SK-N-SH treated with all-trans-retinoic acid at 6 μM for 48 hours (cell line): ENCODE data around the gene RINL.

Source experiments
- ATAC-seq: fragments of 200-7000 bp; cut with Tn5 transposase; 3 replicates; pipeline ENCODE4 v1.9.1; 2020; ENCODE audit warnings: mild to moderate bottlenecking, moderate library complexity
- ARNTL ChIP-seq: fragments of 450-650 bp; formaldehyde crosslinking; IDR thresholded peaks from 2 replicates; pipeline ENCODE4 v1.5.0; 2020; ENCODE audit warnings: low read depth, mild to moderate bottlenecking, moderate library complexity, borderline replicate concordance
- BACH2 ChIP-seq: fragments of 250-450 bp; sonication (Bioruptor Pico); IDR thresholded peaks from 2 replicates; pipeline ENCODE4 v1.9.0; 2021; ENCODE audit warnings: mild to moderate bottlenecking, borderline replicate concordance
- CREB5 ChIP-seq: fragments of 250-450 bp; sonication (Bioruptor Pico); IDR thresholded peaks from 2 replicates; pipeline ENCODE4 v1.5.1; 2020; ENCODE audit warnings: low read depth, mild to moderate bottlenecking, moderate library complexity
- CSDC2 ChIP-seq: fragments of 250-450 bp; sonication (Bioruptor Pico); IDR thresholded peaks from 2 replicates; pipeline ENCODE4 v1.5.0; 2020; ENCODE audit warnings: mild to moderate bottlenecking, moderate library complexity
- ESRRG ChIP-seq: fragments of 250-450 bp; sonication (Bioruptor Pico); IDR thresholded peaks from 2 replicates; pipeline ENCODE4 v1.6.1; 2021; ENCODE audit warnings: mild to moderate bottlenecking
- ISL1 ChIP-seq: fragments of 250-450 bp; sonication (Bioruptor Pico); IDR thresholded peaks from 2 replicates; pipeline ENCODE4 v2.1.2; 2022; ENCODE audit warnings: mild to moderate bottlenecking, moderate library complexity
- OSR1 ChIP-seq: fragments of 250-450 bp; sonication (Bioruptor Pico); IDR thresholded peaks from 2 replicates; pipeline ENCODE4 v1.8.0; 2022; ENCODE audit warnings: moderate library complexity, mild to moderate bottlenecking, inconsistent platforms
- PATZ1 ChIP-seq: fragments of 250-450 bp; sonication (Bioruptor Pico); IDR thresholded peaks from 2 replicates; pipeline ENCODE4 v1.8.0; 2020; ENCODE audit warnings: mild to moderate bottlenecking, moderate library complexity, borderline replicate concordance
- PPARA ChIP-seq: fragments of 250-450 bp; sonication (Bioruptor Pico); IDR thresholded peaks from 2 replicates; pipeline ENCODE4 v1.5.0; 2020; ENCODE audit warnings: mild to moderate bottlenecking, borderline replicate concordance
- RARB ChIP-seq: fragments of 250-450 bp; sonication (Bioruptor Pico); IDR thresholded peaks from 2 replicates; pipeline ENCODE4 v1.8.0; 2021; ENCODE audit warnings: mild to moderate bottlenecking, moderate library complexity
- TCF4 ChIP-seq: fragments of 250-450 bp; sonication (Bioruptor Pico); IDR thresholded peaks from 2 replicates; pipeline ENCODE4 v1.8.0; 2021; ENCODE audit warnings: mild to moderate bottlenecking, moderate library complexity, borderline replicate concordance
- TOX ChIP-seq: fragments of 250-450 bp; sonication (Bioruptor Pico); IDR thresholded peaks from 2 replicates; pipeline ENCODE4 v1.8.0; 2021; ENCODE audit warnings: mild to moderate bottlenecking, moderate library complexity, borderline replicate concordance
- TSHZ2 ChIP-seq: fragments of 250-450 bp; sonication (Bioruptor Pico); IDR thresholded peaks from 2 replicates; pipeline ENCODE4 v1.5.0; 2020; ENCODE audit warnings: mild to moderate bottlenecking, moderate library complexity
- ZC3H10 ChIP-seq: fragments of 250-450 bp; sonication (Bioruptor Pico); IDR thresholded peaks from 2 replicates; pipeline ENCODE4 v1.5.1; 2021; ENCODE audit warnings: mild to moderate bottlenecking, moderate library complexity
- ZFP3 ChIP-seq: fragments of 250-450 bp; sonication (Bioruptor Pico); IDR thresholded peaks from 2 replicates; pipeline ENCODE4 v1.5.0; 2020; ENCODE audit warnings: mild to moderate bottlenecking, moderate library complexity
- ZFP30 ChIP-seq: fragments of 450-650 bp; formaldehyde crosslinking; IDR thresholded peaks from 2 replicates; pipeline ENCODE4 v1.5.0; 2022; ENCODE audit warnings: mild to moderate bottlenecking, moderate library complexity
- ZNF565 ChIP-seq: fragments of 450-650 bp; formaldehyde crosslinking; conservative IDR thresholded peaks from 2 replicates; pipeline ENCODE4 v1.5.0; 2020; ENCODE audit warnings: low read depth, mild to moderate bottlenecking, moderate library complexity
- ZNF8 ChIP-seq: fragments of 450-650 bp; formaldehyde crosslinking; IDR thresholded peaks from 2 replicates; pipeline ENCODE4 v1.5.0; 2020; ENCODE audit warnings: mild to moderate bottlenecking, moderate library complexity
- TF ChIP-seq, protein P1 (sequence below): fragments of 250-450 bp; sonication (Bioruptor Pico); IDR thresholded peaks from 2 replicates; pipeline ENCODE4 v1.8.0; 2021; ENCODE audit warnings: low read depth, mild to moderate bottlenecking, moderate library complexity, borderline replicate concordance
- TF ChIP-seq, protein P2 (sequence below): fragments of 250-450 bp; sonication (Bioruptor Pico); IDR thresholded peaks from 2 replicates; pipeline ENCODE4 v1.5.1; 2021; ENCODE audit warnings: mild to moderate bottlenecking, moderate library complexity

Gene RINL

GRCh38 chr19:38843175-38843758, 34.8 kb downstream of the RINL start:
- TF ChIP-seq ZC3H10 (no peak), ARNTL (CRISPR knock-in tag) (no peak), CSDC2 (CRISPR knock-in tag) (no peak), OSR1 (CRISPR knock-in tag) (no peak)
- no peak for ATAC-seq

DNA sequence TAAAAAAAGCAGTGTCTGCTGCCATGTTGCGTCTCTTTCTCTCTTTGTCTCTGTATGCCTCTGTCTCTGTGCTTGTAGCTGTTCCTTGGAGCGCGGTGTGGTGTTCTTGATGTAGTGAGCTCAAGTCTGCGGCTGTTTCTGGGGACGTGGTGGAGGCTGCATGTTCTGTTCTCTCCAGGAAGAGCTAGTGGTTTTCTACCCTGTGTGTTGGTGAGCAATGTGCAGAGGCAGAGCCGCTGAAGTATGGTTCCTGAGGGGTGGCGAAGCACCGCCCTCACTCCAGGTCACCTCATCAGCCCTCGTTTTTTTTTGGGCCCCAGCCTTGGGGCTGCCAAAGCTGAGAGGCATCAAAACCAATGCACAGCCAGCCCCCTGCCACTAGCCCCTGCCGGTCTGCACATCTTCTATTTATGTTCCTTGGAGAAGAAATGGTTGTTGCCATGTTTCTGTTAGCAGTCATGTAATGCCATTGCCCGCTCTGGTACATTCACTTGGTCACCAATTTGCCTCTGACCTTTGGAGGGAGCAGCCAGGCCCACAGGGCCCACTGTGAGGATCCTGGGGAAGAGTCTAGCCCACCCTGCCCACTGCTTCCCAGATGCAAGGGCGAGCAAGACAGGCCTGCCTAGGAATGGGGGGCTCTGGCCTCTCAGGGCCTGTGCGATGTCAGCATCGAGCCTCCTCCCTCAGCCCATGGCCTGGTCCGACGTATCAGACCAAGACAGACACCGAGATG, 35.5 kb downstream of the RINL start:
- ATAC-seq = no peak
- TF ChIP-seq ZNF565 (CRISPR knock-in tag) (no peak), OSR1 (CRISPR knock-in tag) (no peak), PPARA (CRISPR knock-in tag) (no peak), ZFP30 (no peak), TCF4 (CRISPR knock-in tag) (no peak), ESRRG (CRISPR knock-in tag) (no peak), BACH2 (CRISPR knock-in tag) (no peak), ZC3H10 (no peak), TOX (no peak), CREB5 (CRISPR knock-in tag) (no peak)
- TF ChIP-seq, protein P1, sequence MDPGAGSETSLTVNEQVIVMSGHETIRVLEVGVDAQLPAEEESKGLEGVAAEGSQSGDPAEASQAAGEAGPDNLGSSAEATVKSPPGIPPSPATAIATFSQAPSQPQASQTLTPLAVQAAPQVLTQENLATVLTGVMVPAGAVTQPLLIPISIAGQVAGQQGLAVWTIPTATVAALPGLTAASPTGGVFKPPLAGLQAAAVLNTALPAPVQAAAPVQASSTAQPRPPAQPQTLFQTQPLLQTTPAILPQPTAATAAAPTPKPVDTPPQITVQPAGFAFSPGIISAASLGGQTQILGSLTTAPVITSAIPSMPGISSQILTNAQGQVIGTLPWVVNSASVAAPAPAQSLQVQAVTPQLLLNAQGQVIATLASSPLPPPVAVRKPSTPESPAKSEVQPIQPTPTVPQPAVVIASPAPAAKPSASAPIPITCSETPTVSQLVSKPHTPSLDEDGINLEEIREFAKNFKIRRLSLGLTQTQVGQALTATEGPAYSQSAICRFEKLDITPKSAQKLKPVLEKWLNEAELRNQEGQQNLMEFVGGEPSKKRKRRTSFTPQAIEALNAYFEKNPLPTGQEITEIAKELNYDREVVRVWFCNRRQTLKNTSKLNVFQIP (CRISPR knock-in tag) = no peak

DNA sequence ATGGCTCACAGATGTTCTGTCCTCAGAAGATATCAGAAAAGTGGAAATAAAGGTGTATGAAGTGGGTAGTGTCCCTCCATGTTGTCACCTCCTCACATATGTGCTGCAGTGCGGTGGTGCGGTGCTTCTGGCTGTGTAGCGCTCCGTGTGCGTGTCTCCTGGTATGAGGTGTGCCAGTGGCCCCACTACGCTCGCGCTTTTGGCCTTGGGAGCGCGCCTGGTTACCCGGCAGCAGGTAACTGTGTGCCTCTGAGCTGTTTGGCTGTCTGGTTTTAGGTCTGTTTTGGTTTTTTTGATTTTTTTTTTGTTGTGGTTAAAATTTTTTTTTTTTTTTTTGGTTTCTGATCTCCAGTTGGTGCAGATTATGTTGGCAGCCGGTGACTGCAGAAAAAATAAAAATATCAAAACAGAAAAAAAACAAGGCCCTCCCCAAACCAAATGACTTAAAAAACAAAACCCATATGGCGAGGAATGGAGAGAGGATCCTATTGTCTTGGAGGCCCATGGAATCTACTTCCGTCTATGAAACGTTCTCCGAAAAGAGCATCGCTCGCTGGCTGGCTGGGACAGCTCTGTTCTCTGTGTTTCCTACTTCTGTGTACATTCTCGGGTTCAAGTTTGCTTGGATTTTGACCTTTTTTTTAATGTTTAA, 36.2 kb downstream of the RINL start:
- TF ChIP-seq PATZ1 (CRISPR knock-in tag) (no peak), TSHZ2 (no peak), CREB5 (CRISPR knock-in tag) (no peak), TCF4 (CRISPR knock-in tag) (no peak), CSDC2 (CRISPR knock-in tag) (no peak), ZNF565 (CRISPR knock-in tag) (no peak), ESRRG (CRISPR knock-in tag) (no peak), TOX (no peak), ISL1 (CRISPR knock-in tag) (no peak), OSR1 (CRISPR knock-in tag) (no peak), RARB (CRISPR knock-in tag) (no peak), ZFP3 (CRISPR knock-in tag) (no peak), ZNF8 (CRISPR knock-in tag) (no peak), ZFP30 (no peak)
- TF ChIP-seq, protein P1 (CRISPR knock-in tag) = no peak
- TF ChIP-seq, protein P2, sequence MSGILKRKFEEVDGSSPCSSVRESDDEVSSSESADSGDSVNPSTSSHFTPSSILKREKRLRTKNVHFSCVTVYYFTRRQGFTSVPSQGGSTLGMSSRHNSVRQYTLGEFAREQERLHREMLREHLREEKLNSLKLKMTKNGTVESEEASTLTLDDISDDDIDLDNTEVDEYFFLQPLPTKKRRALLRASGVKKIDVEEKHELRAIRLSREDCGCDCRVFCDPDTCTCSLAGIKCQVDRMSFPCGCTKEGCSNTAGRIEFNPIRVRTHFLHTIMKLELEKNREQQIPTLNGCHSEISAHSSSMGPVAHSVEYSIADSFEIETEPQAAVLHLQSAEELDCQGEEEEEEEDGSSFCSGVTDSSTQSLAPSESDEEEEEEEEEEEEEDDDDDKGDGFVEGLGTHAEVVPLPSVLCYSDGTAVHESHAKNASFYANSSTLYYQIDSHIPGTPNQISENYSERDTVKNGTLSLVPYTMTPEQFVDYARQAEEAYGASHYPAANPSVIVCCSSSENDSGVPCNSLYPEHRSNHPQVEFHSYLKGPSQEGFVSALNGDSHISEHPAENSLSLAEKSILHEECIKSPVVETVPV (CRISPR knock-in tag) = no peak
- ATAC-seq = no peak
